HG03095 (cell line): ENCODE results near the gene CDC45.

ENCODE experiments used
- ATAC-seq: cut with Tn5 transposase; IDR thresholded peaks from one replicate; pipeline ENCODE4 v1.9.1; 2021; ENCODE audit warnings: moderate library complexity; ENCODE audit not compliant: unreplicated experiment

CDC45 gene

GRCh38 chr22:19448076-19448607 lies 31.6 kb upstream of the CDC45 start:
- peak; percentile 25 for ATAC-seq

GRCh38 chr22:19448739-19449421 lies 30.8 kb upstream of the CDC45 start:
- no peak for ATAC-seq

GRCh38 chr22:19449422-19449767 lies 30.3 kb upstream of the CDC45 start:
- ATAC-seq: no peak

GRCh38 chr22:19450363-19451175 lies 29.2 kb upstream of the CDC45 start:
- no peak for ATAC-seq

GRCh38 chr22:19451570-19451969 lies 28.1 kb upstream of the CDC45 start:
- no peak for ATAC-seq

- ATAC-seq: no peak
Observed at GRCh38 chr22:19453718-19454117, 26.0 kb upstream of the CDC45 start.

GRCh38 chr22:19454156-19454555 lies 25.6 kb upstream of the CDC45 start:
- no peak for ATAC-seq

- ATAC-seq: no peak
Observed at GRCh38 chr22:19455033-19455432, 24.7 kb upstream of the CDC45 start.

GRCh38 chr22:19455585-19456370 lies 23.9 kb upstream of the CDC45 start:
- ATAC-seq: no peak

GRCh38 chr22:19456541-19456940 lies 23.2 kb upstream of the CDC45 start:
- ATAC-seq: no peak

GRCh38 chr22:19457828-19458428 lies 21.8 kb upstream of the CDC45 start:
- ATAC-seq: no peak

- ATAC-seq: no peak
Observed at GRCh38 chr22:19460036-19460435, 19.7 kb upstream of the CDC45 start.

GRCh38 chr22:19461506-19461905 lies 18.2 kb upstream of the CDC45 start:
- no peak for ATAC-seq

GRCh38 chr22:19463008-19463407 lies 16.7 kb upstream of the CDC45 start:
- ATAC-seq: no peak

- ATAC-seq: no peak
Observed at GRCh38 chr22:19463491-19464469, 15.9 kb upstream of the CDC45 start.

GRCh38 chr22:19464546-19464945 lies 15.2 kb upstream of the CDC45 start:
- ATAC-seq: no peak

- no peak for ATAC-seq
Observed at GRCh38 chr22:19464975-19465374, 14.7 kb upstream of the CDC45 start.

GRCh38 chr22:19466126-19466716 lies 13.5 kb upstream of the CDC45 start:
- ATAC-seq: no peak
